Stimulated activated naive CD8-positive, alpha-beta T cell treated with anti-CD3 and anti-CD28 coated beads, Interleukin-15, Interleukin-2, amounts not matched to agents 100 ng/mL and 50 ng/mL, for 24 hours (primary cell): ENCODE results near the gene GRIK2.
"Not testable (repeated sequence)": the region's sequence is repeated elsewhere in the genome, so short reads cannot be mapped to it uniquely, and the experiment has no call there.

ENCODE experiments used
- H3K27ac Mint-ChIP-seq: one replicate; pipeline ENCODE4 v1.8.0; 2021; ENCODE audit warnings: mild to moderate bottlenecking, mixed read lengths
- H3K27me3 Mint-ChIP-seq: one replicate; pipeline ENCODE4 v1.8.0; 2021; ENCODE audit warnings: mixed read lengths
- H3K36me3 Mint-ChIP-seq: one replicate; pipeline ENCODE4 v1.8.0; 2021; ENCODE audit warnings: low read depth, mixed read lengths
- H3K4me1 Mint-ChIP-seq: one replicate; pipeline ENCODE4 v1.8.0; 2021; ENCODE audit warnings: low read depth, mixed read lengths
- H3K4me3 Mint-ChIP-seq: one replicate; pipeline ENCODE4 v1.8.0; 2021; ENCODE audit warnings: mild to moderate bottlenecking, mixed read lengths
- H3K9me3 Mint-ChIP-seq: one replicate; pipeline ENCODE4 v1.8.0; 2021; ENCODE audit warnings: mixed read lengths

The GRIK2 gene

GRCh38 chr6:101393251-101393828, at the start of gene GRIK2:
TSS of gene GRIK2 (plus strand) at chr6:101393708.
- Mint-ChIP-seq H3K4me1 (no peaks in the 10 kb centered on the region), H3K9me3 (no peaks in the 10 kb centered on the region), H3K27me3 (peaks cover 61% of the 10 kb centered on the region), H3K36me3 (no peaks in the 10 kb centered on the region), H3K27ac (no peak within 1 kb of the TSS), H3K4me3 (no peak within 1 kb of the TSS)

- Mint-ChIP-seq H3K27me3 (no peaks in the 10 kb centered on the region), H3K4me3 (no peak overlapping the region), H3K27ac (no peak overlapping the region), H3K36me3 (no peaks in the 10 kb centered on the region), H3K9me3 (peaks cover 10% of the 10 kb centered on the region), H3K4me1 (no peaks in the 10 kb centered on the region)
Measured at GRCh38 chr6:101344885-101345284, 48.6 kb upstream of the GRIK2 start.

GRCh38 chr6:101348816-101349215, 44.7 kb upstream of the GRIK2 start:
- H3K4me1 Mint-ChIP-seq, result no peaks in the 10 kb centered on the region
- no peaks in the 10 kb centered on the region for H3K36me3 Mint-ChIP-seq
- no peak overlapping the region for H3K27ac Mint-ChIP-seq
- H3K27me3 Mint-ChIP-seq, result no peaks in the 10 kb centered on the region
- no peak overlapping the region for H3K4me3 Mint-ChIP-seq
- peaks cover 3% of the 10 kb centered on the region for H3K9me3 Mint-ChIP-seq

- not testable (repeated sequence) for H3K27me3 Mint-ChIP-seq, H3K4me3 Mint-ChIP-seq, H3K4me1 Mint-ChIP-seq, H3K36me3 Mint-ChIP-seq, H3K9me3 Mint-ChIP-seq, H3K27ac Mint-ChIP-seq
Measured at GRCh38 chr6:101350631-101351030, 42.9 kb upstream of the GRIK2 start.

GRCh38 chr6:101351173-101351572, 42.3 kb upstream of the GRIK2 start:
- Mint-ChIP-seq H3K36me3 (no peaks in the 10 kb centered on the region), H3K27me3 (no peaks in the 10 kb centered on the region), H3K4me3 (no peak overlapping the region), H3K9me3 (peaks cover 3% of the 10 kb centered on the region), H3K27ac (no peak overlapping the region), H3K4me1 (no peaks in the 10 kb centered on the region)

- Mint-ChIP-seq H3K27ac (no peak overlapping the region), H3K27me3 (no peaks in the 10 kb centered on the region), H3K4me3 (no peak overlapping the region), H3K36me3 (no peaks in the 10 kb centered on the region), H3K9me3 (peaks cover 2% of the 10 kb centered on the region), H3K4me1 (no peaks in the 10 kb centered on the region)
Measured at GRCh38 chr6:101352316-101352715, 41.2 kb upstream of the GRIK2 start.

DNA sequence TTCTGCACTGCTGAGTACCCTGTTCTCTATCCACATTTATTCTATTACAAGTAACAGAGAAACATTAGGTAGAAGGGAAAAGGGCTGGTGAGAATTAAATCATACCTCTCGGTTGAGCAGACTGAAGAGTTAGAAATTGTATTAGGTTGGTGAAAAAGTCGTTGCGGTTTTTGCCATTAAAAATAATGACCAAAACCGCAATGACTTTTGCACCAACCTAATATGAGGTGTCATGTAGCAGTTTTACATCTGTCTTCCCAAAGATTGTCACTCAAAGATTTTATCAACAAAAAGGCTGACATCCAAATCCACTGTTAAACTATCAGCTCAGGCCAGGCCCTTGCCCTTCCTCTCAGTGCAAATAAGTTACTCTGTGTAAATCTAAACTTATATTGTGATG, 28.3 kb upstream of the GRIK2 start:
- H3K4me1 Mint-ChIP-seq, result no peaks in the 10 kb centered on the region
- H3K27me3 Mint-ChIP-seq, result no peaks in the 10 kb centered on the region
- H3K36me3 Mint-ChIP-seq, result no peaks in the 10 kb centered on the region
- H3K4me3 Mint-ChIP-seq, result no peak overlapping the region
- no peak overlapping the region for H3K27ac Mint-ChIP-seq
- no peaks in the 10 kb centered on the region for H3K9me3 Mint-ChIP-seq

DNA sequence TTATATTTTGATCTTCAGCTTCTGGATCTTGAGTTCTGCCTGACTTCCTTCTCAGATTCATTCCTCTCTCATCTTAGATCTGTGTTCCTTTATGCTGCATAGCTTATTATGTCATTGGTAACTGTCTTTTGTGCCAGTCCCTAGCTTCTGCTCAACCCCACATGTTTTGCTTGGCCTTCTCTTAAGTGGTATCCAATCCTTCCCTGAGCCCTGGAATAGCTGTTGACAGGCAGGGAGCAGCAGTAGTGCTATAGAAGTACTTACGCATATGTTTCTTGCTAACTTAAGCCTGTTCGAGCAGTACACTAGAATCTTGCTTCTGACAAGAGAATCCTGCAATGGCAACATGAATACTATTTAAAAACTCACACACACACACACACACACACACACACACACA, 13.6 kb upstream of the GRIK2 start:
- Mint-ChIP-seq H3K27ac (no peak overlapping the region), H3K9me3 (peaks cover 15% of the 10 kb centered on the region), H3K27me3 (peaks cover 4% of the 10 kb centered on the region), H3K4me1 (no peaks in the 10 kb centered on the region), H3K4me3 (no peak overlapping the region), H3K36me3 (no peaks in the 10 kb centered on the region)

DNA sequence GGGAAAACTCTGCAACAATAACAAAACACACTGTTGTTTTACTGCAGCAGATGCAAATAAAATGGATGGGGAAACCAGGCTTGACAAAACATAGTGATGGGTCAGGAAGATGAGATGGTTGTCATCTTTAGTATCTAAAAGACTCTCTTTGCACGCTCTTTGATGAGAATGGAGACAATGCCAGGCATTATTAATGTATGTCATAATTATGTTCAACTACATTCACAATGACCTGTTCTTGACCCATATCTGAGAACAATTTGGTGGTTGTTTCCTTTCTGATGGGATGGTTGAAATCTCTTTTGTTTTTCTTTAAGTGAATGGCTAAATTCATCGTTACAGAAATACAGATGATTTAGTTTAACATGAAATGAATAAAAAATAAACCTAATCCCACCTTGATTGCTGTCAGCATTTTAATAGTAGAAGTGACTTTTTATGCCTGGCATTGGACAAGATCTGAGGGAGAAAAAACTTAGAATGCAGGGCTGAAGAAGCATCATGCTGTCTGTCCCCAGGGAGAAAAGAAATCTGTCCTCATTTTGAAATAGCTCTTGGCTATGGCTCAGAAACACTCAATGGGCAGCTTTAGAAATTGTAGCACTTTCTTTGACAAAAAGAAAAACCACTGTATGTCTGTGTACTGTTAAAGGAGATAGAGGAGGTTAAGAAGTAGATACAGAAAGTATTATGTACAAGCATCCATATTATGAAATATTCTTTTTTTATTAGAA, 12.4 kb upstream of the GRIK2 start:
- Mint-ChIP-seq H3K9me3 (peaks cover 15% of the 10 kb centered on the region), H3K4me3 (no peak overlapping the region), H3K36me3 (no peaks in the 10 kb centered on the region), H3K4me1 (no peaks in the 10 kb centered on the region), H3K27me3 (peaks cover 4% of the 10 kb centered on the region), H3K27ac (no peak overlapping the region)

GRCh38 chr6:101383747-101384146, 9.8 kb upstream of the GRIK2 start:
- H3K27ac Mint-ChIP-seq, H3K27me3 Mint-ChIP-seq, H3K36me3 Mint-ChIP-seq: not testable (repeated sequence)

GRCh38 chr6:101386982-101387381, 6.5 kb upstream of the GRIK2 start:
- Mint-ChIP-seq H3K4me1 (no peaks in the 10 kb centered on the region), H3K27me3 (peaks cover 20% of the 10 kb centered on the region), H3K27ac (no peak overlapping the region), H3K36me3 (no peaks in the 10 kb centered on the region), H3K9me3 (peaks cover 5% of the 10 kb centered on the region), H3K4me3 (no peak overlapping the region)

More at GRCh38 chr6:101383747-101384146, 9.8 kb upstream of the GRIK2 start:
- not testable (repeated sequence) for H3K4me3 Mint-ChIP-seq, H3K4me1 Mint-ChIP-seq, H3K9me3 Mint-ChIP-seq

DNA sequence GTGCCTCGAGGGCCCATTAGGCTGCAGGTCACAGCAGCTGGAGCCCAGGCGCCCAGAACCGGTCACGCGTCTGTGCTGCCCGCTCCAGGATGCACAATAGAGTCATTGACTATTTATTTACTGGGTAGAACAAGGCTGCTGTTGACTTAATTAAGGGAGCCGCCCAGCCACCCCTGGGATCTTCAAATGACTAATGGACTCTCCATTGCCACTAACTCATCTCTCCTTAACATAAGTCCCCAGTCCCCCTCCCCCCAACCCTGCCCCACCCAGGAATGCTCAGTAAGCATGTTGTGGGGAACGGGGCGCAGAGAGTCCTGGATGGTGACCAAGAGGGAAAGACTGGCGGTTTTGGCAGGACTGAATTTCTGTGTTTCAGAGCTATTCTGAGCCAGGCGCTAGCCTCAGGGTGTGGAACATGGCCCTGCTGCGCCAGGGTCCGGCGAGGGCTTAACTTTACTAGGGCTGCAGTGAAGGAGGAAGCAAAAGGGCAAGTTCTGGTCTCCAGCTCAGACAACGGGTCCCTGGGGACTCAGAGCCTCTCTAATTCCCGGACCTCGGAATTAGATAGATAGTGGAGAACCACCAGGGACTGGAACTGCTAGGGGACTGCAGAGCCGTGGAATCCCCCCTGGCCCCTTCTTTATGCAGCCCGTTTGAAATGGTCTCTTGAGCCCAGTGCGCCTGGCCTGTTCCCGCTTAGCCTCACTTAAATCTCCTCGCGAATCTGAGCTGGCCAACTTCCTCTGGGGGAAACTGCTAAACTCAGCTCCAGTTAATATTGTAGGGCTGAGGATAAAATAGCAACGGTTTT, 1.5 kb upstream of the GRIK2 start:
- no peaks in the 10 kb centered on the region for H3K4me1 Mint-ChIP-seq
- peaks cover 54% of the 10 kb centered on the region for H3K27me3 Mint-ChIP-seq
- H3K36me3 Mint-ChIP-seq, result no peaks in the 10 kb centered on the region
- H3K27ac Mint-ChIP-seq, result no peak overlapping the region
- H3K4me3 Mint-ChIP-seq, result no peak overlapping the region
- H3K9me3 Mint-ChIP-seq, result no peaks in the 10 kb centered on the region

GRCh38 chr6:101392586-101393230, 800 bp upstream of the GRIK2 start:
- Mint-ChIP-seq H3K27ac (no peak overlapping the region), H3K36me3 (no peaks in the 10 kb centered on the region), H3K9me3 (no peaks in the 10 kb centered on the region), H3K4me3 (no peak overlapping the region), H3K27me3 (peaks cover 57% of the 10 kb centered on the region), H3K4me1 (no peaks in the 10 kb centered on the region)

DNA sequence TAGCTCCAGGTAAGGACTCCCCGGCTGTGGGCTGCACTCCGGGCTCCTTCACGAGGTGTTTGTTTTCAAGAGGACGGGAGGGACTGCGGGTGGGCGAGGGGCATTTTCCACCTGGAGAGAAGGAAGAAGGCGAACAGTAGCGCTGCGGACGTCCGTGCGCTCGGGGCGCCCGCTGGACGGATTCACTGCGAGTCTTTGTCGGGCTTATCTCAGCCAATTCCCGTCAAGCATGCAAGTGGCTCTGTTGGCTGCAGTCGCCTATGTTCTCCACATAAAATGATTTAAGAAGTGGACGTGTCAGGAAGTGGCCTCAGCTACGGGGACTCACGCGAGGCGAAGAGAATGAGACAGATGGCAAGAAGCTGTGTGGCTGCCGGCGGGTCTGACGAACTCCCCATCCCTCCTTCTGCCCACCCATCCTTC, 332 bp downstream of the GRIK2 start:
- Mint-ChIP-seq H3K36me3 (no peaks in the 10 kb centered on the region), H3K27ac (no peak overlapping the region), H3K9me3 (no peaks in the 10 kb centered on the region), H3K4me1 (no peaks in the 10 kb centered on the region), H3K4me3 (no peak overlapping the region), H3K27me3 (peaks cover 66% of the 10 kb centered on the region)

DNA sequence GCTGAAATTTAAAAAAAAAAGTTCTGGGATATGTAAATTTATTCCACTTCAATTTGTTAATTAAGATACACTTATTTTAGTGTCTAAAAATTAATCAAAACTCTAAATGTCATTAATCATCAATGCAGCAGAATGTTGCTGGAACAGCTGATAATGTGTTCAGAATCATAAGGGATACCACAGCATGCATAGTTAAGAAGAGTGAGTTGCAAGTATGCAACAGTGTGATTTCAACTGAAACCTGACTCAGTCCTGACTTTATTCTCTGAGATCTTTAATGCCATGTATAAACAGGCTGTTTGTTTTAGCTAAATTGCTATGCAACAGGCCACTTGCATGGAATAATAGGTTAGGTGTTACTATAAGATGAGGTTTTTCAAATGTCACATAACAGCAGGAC, 1.4 kb downstream of the GRIK2 start:
- H3K36me3 Mint-ChIP-seq, result no peaks in the 10 kb centered on the region
- no peak overlapping the region for H3K4me3 Mint-ChIP-seq
- H3K27ac Mint-ChIP-seq, result no peak overlapping the region
- no peaks in the 10 kb centered on the region for H3K4me1 Mint-ChIP-seq
- H3K9me3 Mint-ChIP-seq, result peaks cover 4% of the 10 kb centered on the region
- peaks cover 74% of the 10 kb centered on the region for H3K27me3 Mint-ChIP-seq
